Inflammatory macrophage (primary cell): ENCODE measurements around the gene GSC2.
"Not testable (repeated sequence)": the region's sequence is repeated elsewhere in the genome, so short reads cannot be mapped to it uniquely, and the experiment has no call there.

Source experiments
- DNase-seq, 2 donors: peaks; one replicate each; pipeline ENCODE4 v3.0.0-alpha.2; 2020 to 2022

Gene GSC2

GRCh38 chr22:19178065-19178656 is 28.1 kb upstream of the GSC2 start:
- peak in 1 of 2 donors; percentile 39 for DNase-seq

GRCh38 chr22:19177164-19178064 is 27.3 kb upstream of the GSC2 start:
- DNase-seq: no peak

GRCh38 chr22:19176732-19177131 is 26.6 kb upstream of the GSC2 start:
- no peak for DNase-seq

- no peak for DNase-seq
These were observed 26.1 kb upstream of the GSC2 start for GRCh38 chr22:19176175-19176643.

GRCh38 chr22:19175602-19176174 is 25.6 kb upstream of the GSC2 start:
- DNase-seq: no peak

GRCh38 chr22:19175026-19175601 is 25.0 kb upstream of the GSC2 start:
- DNase-seq: no peak

GRCh38 chr22:19174106-19175025 is 24.3 kb upstream of the GSC2 start:
- peak; percentile 75 to 80 for DNase-seq

GRCh38 chr22:19173047-19174035 is 23.2 kb upstream of the GSC2 start:
- DNase-seq: no peak

- peak in 1 of 2 donors; percentile 7 for DNase-seq
These were observed 22.3 kb upstream of the GSC2 start for GRCh38 chr22:19172213-19173046.

- no peak for DNase-seq
These were observed 19.8 kb upstream of the GSC2 start for GRCh38 chr22:19169947-19170318.

GRCh38 chr22:19169002-19169946 is 19.2 kb upstream of the GSC2 start:
- no peak for DNase-seq

- DNase-seq: no peak
These were observed 18.2 kb upstream of the GSC2 start for GRCh38 chr22:19168088-19168890.

- DNase-seq: no peak
These were observed 17.2 kb upstream of the GSC2 start for GRCh38 chr22:19167106-19167869.

- no peak for DNase-seq
These were observed 16.3 kb upstream of the GSC2 start for GRCh38 chr22:19166421-19166820.

- no peak for DNase-seq
These were observed 14.3 kb upstream of the GSC2 start for GRCh38 chr22:19164425-19164824.

GRCh38 chr22:19158649-19159048 is 8.6 kb upstream of the GSC2 start:
- DNase-seq: not testable (repeated sequence)

GRCh38 chr22:19156109-19156508 is 6.0 kb upstream of the GSC2 start:
- not testable (repeated sequence) for DNase-seq
